IMR-90 (cell line): ENCODE results near the gene MAPRE3. TPM values are rescaled to one million over a fixed set of nuclear protein-coding genes. Genes with fewer than 3 reads are reported as not detected.

Experiments used
- ATAC-seq: fragments of 200-7000 bp; cut with Tn5 transposase; 2 replicates; pipeline ENCODE4 v1.9.1; 2020; ENCODE audit warnings: low read depth, mild to moderate bottlenecking, moderate library complexity
- BruUV-seq: library from RNA; stranded (reverse); fragments of 400-500 nt; replicated peaks from 2 replicates; lab custom pipeline; 2021; lab: Mats Ljungman, UMichigan
- CTCF ChIA-PET: fragments of 300-600 bp; formaldehyde crosslinking; extraction: SDS; loops from one replicate; lab custom pipeline; 2021; ENCODE audit warnings: antibody characterized with exemption; lab: Yijun Ruan, JAX
- POLR2A ChIA-PET: fragments of 300-600 bp; sonication (Branson Sonifier 250); formaldehyde crosslinking; loops from one replicate; lab custom pipeline; 2022; ENCODE audit warnings: antibody characterized with exemption; ENCODE audit not compliant: unreplicated experiment; lab: Charles Lee
- DNase-seq: peaks from one replicate; pipeline ENCODE4 v3.0.0; 2013
- H2AFZ ChIP-seq: replicated peaks from 2 replicates; pipeline ENCODE3; 2013; ENCODE audit warnings: low read length, mild to moderate bottlenecking; ENCODE audit not compliant: poor library complexity
- H2AK5ac ChIP-seq: 2 replicates; pipeline ENCODE4 v1.6.1; 2013; ENCODE audit warnings: low read depth, low read length, inconsistent platforms
- H2AK9ac ChIP-seq: replicated peaks from 2 replicates; pipeline ENCODE3; 2013; ENCODE audit warnings: mild to moderate bottlenecking, low read depth, low read length, moderate library complexity; ENCODE audit not compliant: poor library complexity
- H2BK120ac ChIP-seq: 2 replicates; pipeline ENCODE4 v1.6.1; 2013; ENCODE audit warnings: low read depth, low read length, inconsistent platforms
- H2BK15ac ChIP-seq: 3 replicates; pipeline ENCODE4 v1.6.1; 2013; ENCODE audit warnings: low read depth, low read length, inconsistent platforms
- H2BK20ac ChIP-seq: 2 replicates; pipeline ENCODE4 v1.6.1; 2013; ENCODE audit warnings: low read depth, mild to moderate bottlenecking, inconsistent platforms, low read length, moderate library complexity
- H2BK5ac ChIP-seq: 2 replicates; pipeline ENCODE4 v1.6.1; 2013; ENCODE audit warnings: mild to moderate bottlenecking, low read depth, low read length, inconsistent platforms; ENCODE audit not compliant: poor library complexity, severe bottlenecking
- H3K14ac ChIP-seq: replicated peaks from 2 replicates; pipeline ENCODE4 v1.6.1; 2013; ENCODE audit warnings: low read depth, low read length, inconsistent platforms
- H3K18ac ChIP-seq: 2 replicates; pipeline ENCODE4 v1.6.1; 2013; ENCODE audit warnings: low read depth, low read length, control low read depth
- H3K23ac ChIP-seq: 2 replicates; pipeline ENCODE4 v1.6.1; 2013; ENCODE audit warnings: low read depth, low read length, inconsistent platforms
- H3K27ac ChIP-seq: 2 replicates; pipeline ENCODE4 v1.5.1; 2013; ENCODE audit warnings: mild to moderate bottlenecking, control low read depth, low read length; ENCODE audit not compliant: insufficient read depth
- H3K27me3 ChIP-seq: 2 replicates; pipeline ENCODE4 v1.6.1; 2013; ENCODE audit warnings: low read length; ENCODE audit not compliant: control insufficient read depth, insufficient read depth
- H3K36me3 ChIP-seq: 2 replicates; pipeline ENCODE4 v1.6.1; 2013; ENCODE audit warnings: low read length, mixed read lengths; ENCODE audit not compliant: control insufficient read depth, insufficient read depth
- H3K4ac ChIP-seq: 2 replicates; pipeline ENCODE4 v1.6.1; 2013; ENCODE audit warnings: low read depth, low read length, inconsistent platforms
- H3K4me1 ChIP-seq: 2 replicates; pipeline ENCODE4 v1.6.1; 2013; ENCODE audit warnings: low read length, mixed read lengths; ENCODE audit not compliant: control insufficient read depth, insufficient read depth
- H3K4me2 ChIP-seq: 2 replicates; pipeline ENCODE4 v1.6.1; 2013; ENCODE audit warnings: low read depth, mild to moderate bottlenecking, control low read depth, low read length, moderate library complexity
- H3K4me3 ChIP-seq: 2 replicates; pipeline ENCODE4 v1.5.1; 2013; ENCODE audit warnings: low read depth, mild to moderate bottlenecking, control low read depth, low read length, moderate library complexity; ENCODE audit not compliant: insufficient read depth
- H3K56ac ChIP-seq: 2 replicates; pipeline ENCODE4 v1.6.1; 2013; ENCODE audit warnings: low read length, inconsistent platforms; ENCODE audit not compliant: insufficient read depth; ENCODE audit errors: extremely low read depth
- H3K79me1 ChIP-seq, 2 experiments: 2 replicates each; pipeline ENCODE4 v1.6.1; 2013; ENCODE audit warnings: low read length in 2 of 2, inconsistent platforms in 1 of 2, low read depth in 1 of 2
- H3K9ac ChIP-seq: 2 replicates; pipeline ENCODE4 v1.6.1; 2013; ENCODE audit warnings: low read depth, low read length, control low read depth
- H3K9me1 ChIP-seq: 2 replicates; pipeline ENCODE4 v1.6.1; 2013; ENCODE audit warnings: low read length, inconsistent platforms; ENCODE audit not compliant: insufficient read depth
- H3K9me3 ChIP-seq: 2 replicates; pipeline ENCODE4 v1.6.1; 2013; ENCODE audit warnings: low read length; ENCODE audit not compliant: control insufficient read depth, insufficient read depth
- H4K20me1 ChIP-seq: 2 replicates; pipeline ENCODE4 v1.6.1; 2013; ENCODE audit warnings: low read length, inconsistent platforms; ENCODE audit not compliant: insufficient read depth
- H4K5ac ChIP-seq: 2 replicates; pipeline ENCODE4 v1.6.1; 2013; ENCODE audit warnings: mild to moderate bottlenecking, low read depth, low read length, control low read depth
- H4K8ac ChIP-seq, 2 experiments: 2 replicates each; pipeline ENCODE4 v1.6.1; 2013; ENCODE audit warnings: low read depth in 2 of 2, low read length in 2 of 2, control low read depth in 1 of 2, inconsistent platforms in 1 of 2
- H4K91ac ChIP-seq: 2 replicates; pipeline ENCODE4 v1.6.1; 2013; ENCODE audit warnings: low read depth, low read length, inconsistent platforms; ENCODE audit not compliant: insufficient read depth
- BHLHE40 ChIP-seq: fragments of 150-350 bp; IDR thresholded peaks from 2 replicates; pipeline ENCODE4 v1.6.1; 2016; ENCODE audit warnings: mild to moderate bottlenecking, low read depth, low read length
- ELK1 ChIP-seq: fragments of 150-350 bp; IDR thresholded peaks from 2 replicates; pipeline ENCODE4 v1.6.1; 2016; ENCODE audit warnings: low read depth, mild to moderate bottlenecking, low read length, moderate library complexity, borderline replicate concordance
- NFE2L2 ChIP-seq: fragments of 150-350 bp; IDR thresholded peaks from 2 replicates; pipeline ENCODE4 v1.6.1; 2016; ENCODE audit warnings: low read depth, mild to moderate bottlenecking, low read length
- POLR2A ChIP-seq: IDR thresholded peaks from 2 replicates; pipeline ENCODE4 v1.6.1; 2012; ENCODE audit warnings: mild to moderate bottlenecking, low read depth, low read length
- RAD21 ChIP-seq: IDR thresholded peaks from 2 replicates; pipeline ENCODE4 v1.6.1; 2012; ENCODE audit warnings: low read length, improper control_type of control experiment
- SMC3 ChIP-seq: fragments of 150-350 bp; IDR thresholded peaks from 2 replicates; pipeline ENCODE4 v1.6.1; 2016; ENCODE audit warnings: low read depth, mild to moderate bottlenecking, antibody characterized with exemption, low read length, moderate library complexity
- WGBS, 2 experiments: methylation state at CpG; one replicate each; pipeline versions ENCODE4 v1.1.5 to v1.1.7; 2013; ENCODE audit warnings: missing lambda C conversion rate in 2 of 2; ENCODE audit not compliant: insufficient read length in 1 of 2; ENCODE audit errors: extremely low coverage in 2 of 2; 5-methylcytosine and 5-hydroxymethylcytosine counted together
- dilution Hi-C: fragments of 300-500 bp; cut with HindIII; formaldehyde crosslinking; loops from one replicate; pipeline ENCODE4 v1.14.3; 2018; ENCODE audit warnings: low sequenced_read_pairs; ENCODE audit not compliant: unreplicated experiment
- in situ Hi-C: fragments of 300-500 bp; cut with MboI; formaldehyde crosslinking; loops from 3 replicates; pipeline ENCODE4 v1.14.3; 2019; ENCODE audit warnings: low sequenced_read_pairs, inconsistent platforms, mixed read lengths
- intact Hi-C: fragments of 100-400 bp; cut with micrococcal nuclease; formaldehyde crosslinking; loops from 2 replicates; pipeline ENCODE4 v1.10.0; 2022
- polyA plus RNA-seq, 3 experiments: library from polyadenylated mRNA; depleted of rRNA; stranded (reverse); fragments of >200 nt; gene quantifications; 2 replicates each; pipeline ENCODE4 v1.2.3, GENCODE V29; 2012; ENCODE audit warnings: low replicate concordance in 1 of 3
- total RNA-seq: library from RNA; depleted of rRNA; stranded (reverse); fragments of >200 nt; gene quantifications from 2 replicates; pipeline ENCODE4 v1.2.3, GENCODE V29; 2012

Gene MAPRE3
- total and polyA plus RNA-seq, 2 of the 4 experiments (the other 2 are of a cell fraction), result 1.8 to 20.3 TPM

GRCh38 chr2:27013738-27014137, 43.3 kb downstream of the MAPRE3 start:
- Histone ChIP-seq H2AK9ac (no peak overlapping the region), H4K20me1 (peaks cover 4% of the 10 kb centered on the region), H3K4me2 (no peak overlapping the region), H3K23ac (no peak overlapping the region), H3K4ac (no peak overlapping the region), H3K27me3 (no peaks in the 10 kb centered on the region), H4K91ac (no peak overlapping the region), H2AK5ac (peak overlapping the region; percentile 13; the same call in 1 of the 2 replicates), H3K9me1 (peaks cover 15% of the 10 kb centered on the region), H4K8ac (no peak overlapping the region), H3K14ac (no peak overlapping the region), H2BK120ac (no peak overlapping the region), H3K79me1 (peaks cover 2 to 12% of the 10 kb centered on the region in 2 experiments; a peak in 1 of 4 replicates), H2AFZ (no peak overlapping the region), H3K9me3 (no peaks in the 10 kb centered on the region), H3K56ac (no peak overlapping the region), H2BK20ac (no peak overlapping the region), H2BK5ac (no peak overlapping the region), H3K18ac (no peak overlapping the region), H3K9ac (no peak overlapping the region), H3K36me3 (no peaks in the 10 kb centered on the region), H4K5ac (no peak overlapping the region), H3K4me3 (no peak overlapping the region), H3K27ac (no peak overlapping the region), H3K4me1 (peaks cover 15% of the 10 kb centered on the region), H2BK15ac (no peak overlapping the region)
- in situ Hi-C loops (loop anchor here (5.0 kb wide), 2 partner anchors 51 to 171 kb away; no protein-coding TSS in a partner anchor), intact Hi-C loops (no loop called here), dilution Hi-C loops (no loop called here)
- ATAC-seq (no peak), DNase-seq (no peak)
- WGBS, 2 experiments, result 93% methylated on average over 3 of the region's 4 CpGs; no CpG with 5 or more reads in 1 of the 2 experiments
- no TSS peak for BruUV-seq
- ChIA-PET POLR2A (interaction anchor here (0.6 kb wide), 1 partner anchor 42 kb away, joined by 3 read pairs; no protein-coding TSS in a partner anchor), CTCF (no interaction called here)
- TF ChIP-seq ELK1 (no peak), POLR2A (no peak), SMC3 (no peak), RAD21 (no peak), NFE2L2 (no peak), BHLHE40 (no peak)
